GM12878 (cell line): ENCODE results near the gene RARA.
A peak's percentile ranks its signal among the peaks of the same experiment; 100 is the strongest.

Experiments used
- CTCF ChIP-seq, 3 experiments: IDR thresholded peaks in 2 of 3; conservative IDR thresholded peaks in 1 of 3; 2 replicates each; pipeline ENCODE4 v1.5.1; 2011; ENCODE audit warnings: low read depth in 3 of 3, low read length in 3 of 3, mild to moderate bottlenecking in 3 of 3, control low read depth in 2 of 3, moderate library complexity in 2 of 3, inconsistent platforms in 1 of 3, mixed read lengths in 1 of 3; ENCODE audit not compliant: control insufficient read depth in 2 of 3, insufficient read depth in 1 of 3; ENCODE audit errors: extremely low read depth in 1 of 3
- KAT2A ChIP-seq: conservative IDR thresholded peaks from 2 replicates; pipeline ENCODE4 v1.6.1; 2011; ENCODE audit warnings: low read depth, low read length; ENCODE audit not compliant: control insufficient read depth
- PAX5 ChIP-seq: IDR thresholded peaks from 2 replicates; pipeline ENCODE4 v1.6.1; 2011; ENCODE audit warnings: low read depth, low read length, borderline replicate concordance

- TF ChIP-seq PAX5 (peak; percentile 45; the same call in 1 of the 2 replicates), CTCF (IDR thresholded peaks at IDR 0.05 in 2 of 3, conservative IDR thresholded peaks at IDR 0.05 in 1 of 3; ENCODE audit: control insufficient read depth in 2 of 3, extremely low read depth in 1 of 3, insufficient read depth in 1 of 3, low read depth in 3 of 3, low read length in 3 of 3) (no peak), KAT2A (no peak)
These were observed 17.2 kb downstream of the RARA start for GRCh38 chr17:40326014-40326831.
